NCI-H446 treated with DMSO at 0.1 percent for 48 hours (cell line): Measurements from ENCODE around the gene PDILT.

ENCODE experiments used
- DNase-seq: peaks from one replicate; lab custom pipeline; 2025; lab: John Stamatoyannopoulos, UW

PDILT gene

GRCh38 chr16:20359997-20360396 lies 44.5 kb downstream of the PDILT start:
- no peak for DNase-seq

- no peak for DNase-seq
Observed at GRCh38 chr16:20355114-20355782, 49.3 kb downstream of the PDILT start.

GRCh38 chr16:20353379-20353778 lies 51.2 kb downstream of the PDILT start:
- DNase-seq = no peak

DNA sequence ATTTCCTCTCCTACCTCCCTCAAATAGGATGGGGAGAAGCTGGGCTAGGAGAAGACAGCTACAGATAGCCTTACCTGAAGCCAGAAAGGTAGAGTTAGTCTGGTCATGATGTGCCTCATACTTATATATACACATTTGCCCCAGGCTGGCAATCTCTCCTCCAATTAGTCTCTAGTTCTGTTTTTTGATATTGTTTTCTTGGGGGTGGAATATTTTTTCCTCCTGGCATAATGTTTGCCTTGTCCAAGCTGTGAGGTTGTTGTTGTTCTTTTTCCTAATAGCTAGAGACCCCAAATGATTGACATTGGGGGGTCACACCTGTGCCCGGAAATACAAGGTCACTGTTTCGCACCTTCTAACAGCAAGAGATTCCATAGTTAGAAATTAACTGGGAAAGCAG lies 51.9 kb downstream of the PDILT start, which contains the start of gene UMOD:
UMOD (minus strand) TSS at position 101 of the 400 bp plus-strand sequence. CDS start 1,978 bp downstream, outside the sequence.
- DNase-seq = no peak

DNA sequence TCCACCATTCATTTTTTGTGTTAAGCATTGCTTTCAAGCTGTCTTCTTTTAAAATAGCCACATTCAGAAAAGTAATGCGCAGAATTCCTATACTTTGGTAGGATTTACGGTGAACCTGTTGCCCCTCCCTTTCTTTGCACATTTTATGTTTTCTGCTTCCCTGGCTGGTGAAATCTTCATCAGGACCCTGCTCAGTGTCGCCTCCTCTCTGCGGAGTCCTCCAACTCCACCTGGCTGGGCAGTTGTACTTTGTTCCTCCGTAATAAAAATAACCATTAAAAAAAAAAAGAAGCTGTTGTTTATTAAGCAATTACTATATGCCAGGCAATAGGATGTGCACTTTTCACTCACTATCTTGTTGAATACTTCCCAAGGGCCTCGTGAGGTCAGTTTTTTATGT lies 54.9 kb downstream of the PDILT start:
- no peak for DNase-seq

DNA sequence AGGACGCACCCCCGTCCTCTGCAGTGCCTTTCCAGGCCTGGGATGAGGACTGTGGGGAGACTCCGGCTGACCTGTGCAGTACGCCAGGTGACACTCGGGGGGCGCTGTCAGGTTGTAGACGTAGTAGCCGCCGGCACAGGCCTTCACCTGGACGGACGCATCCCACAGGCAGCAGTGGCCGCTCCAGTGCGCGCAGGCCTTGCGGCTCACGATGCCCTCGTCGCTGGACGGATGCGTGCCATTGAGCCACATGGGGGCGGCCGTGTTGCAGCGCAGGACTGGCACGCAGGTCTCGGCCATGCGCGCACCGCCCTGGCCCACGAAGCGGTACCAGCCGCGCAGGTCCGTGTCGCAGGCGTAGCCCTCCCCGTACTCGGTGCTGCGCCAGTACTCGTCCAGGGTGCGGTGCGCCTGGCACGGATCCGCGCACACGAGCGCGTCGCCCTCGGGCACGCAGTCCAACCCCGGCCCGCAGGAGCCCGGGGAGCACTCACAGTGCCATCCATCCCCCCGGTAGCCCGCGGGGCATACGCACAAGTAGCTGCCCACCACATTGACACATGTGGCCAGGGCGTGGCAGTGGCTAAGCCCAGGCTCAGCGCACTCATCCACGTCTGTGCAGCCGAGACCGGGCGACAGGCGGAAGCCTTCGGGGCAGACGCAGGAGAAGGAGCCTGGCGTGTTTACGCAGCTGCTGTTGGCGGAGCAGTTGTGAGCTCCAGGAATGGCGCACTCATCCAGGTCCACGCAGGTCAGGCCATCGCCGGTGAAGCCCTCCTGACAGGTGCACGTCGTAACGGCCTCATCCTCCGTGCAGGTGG lies 56.0 kb downstream of the PDILT start:
- DNase-seq = no peak

- DNase-seq = no peak
Observed at GRCh38 chr16:20347666-20348364, 56.7 kb downstream of the PDILT start.

GRCh38 chr16:20344611-20345010 lies 59.9 kb downstream of the PDILT start:
- no peak for DNase-seq

DNA sequence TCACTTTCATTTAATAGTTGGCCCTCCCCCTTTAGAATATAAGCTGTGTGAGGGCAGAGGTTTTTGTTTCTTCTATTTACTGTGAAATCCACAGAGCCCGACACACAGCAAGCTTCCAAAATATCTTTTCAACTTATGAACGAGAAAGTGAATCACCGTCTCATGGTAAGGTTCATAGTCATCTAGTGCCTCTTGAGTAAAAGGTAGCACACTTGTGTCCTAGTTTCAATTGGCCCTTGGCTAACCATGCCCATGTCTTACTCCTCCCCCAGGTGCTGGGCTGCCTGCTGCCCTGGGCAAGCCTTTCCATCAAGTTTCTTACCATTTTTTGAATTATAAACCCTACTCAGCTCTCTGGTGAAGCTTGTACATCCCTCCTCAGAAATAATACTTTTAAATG lies 64.8 kb downstream of the PDILT start:
- DNase-seq = no peak

DNA sequence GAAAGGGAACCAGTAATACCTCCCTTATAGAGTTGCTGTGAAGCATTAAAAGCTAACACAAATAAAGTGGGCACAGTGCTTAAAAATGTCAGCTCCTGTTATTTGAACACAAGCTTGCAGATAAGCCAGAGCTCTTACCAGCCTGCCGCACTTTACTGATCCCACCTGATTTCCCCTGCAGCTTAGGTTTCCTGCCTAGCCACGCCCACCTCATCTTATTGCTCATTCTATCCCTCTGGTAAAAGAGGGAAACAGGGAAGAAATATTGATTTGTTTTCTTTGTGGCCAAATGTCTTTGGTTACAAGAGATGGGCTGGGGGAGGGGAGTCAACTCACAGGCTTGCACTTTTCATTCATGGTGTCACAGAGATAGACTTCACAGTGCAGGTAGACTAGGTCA lies 67.6 kb downstream of the PDILT start:
- no peak for DNase-seq

DNA sequence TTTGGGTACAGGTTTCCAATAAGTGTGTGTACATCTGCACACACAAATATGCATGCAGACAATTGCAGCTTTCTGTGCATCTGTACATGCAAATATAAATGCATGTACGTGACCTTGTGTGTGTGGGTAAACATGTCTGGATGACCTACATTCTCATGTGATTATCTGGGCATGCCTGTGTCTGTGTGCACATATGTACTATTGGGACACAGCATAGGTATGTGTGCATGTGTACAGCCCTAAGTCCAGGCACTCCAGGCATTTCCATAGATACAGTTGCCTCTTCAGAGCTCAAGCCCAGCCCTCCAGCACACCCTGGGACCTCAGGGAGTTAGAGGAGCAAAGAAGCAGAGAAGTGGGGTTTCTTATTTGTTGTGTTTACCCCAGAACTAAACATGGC lies 70.1 kb downstream of the PDILT start:
- DNase-seq = no peak

GRCh38 chr16:20333120-20333519 lies 71.4 kb downstream of the PDILT start:
- no peak for DNase-seq

GRCh38 chr16:20332411-20332810 lies 72.1 kb downstream of the PDILT start:
- no peak for DNase-seq

DNA sequence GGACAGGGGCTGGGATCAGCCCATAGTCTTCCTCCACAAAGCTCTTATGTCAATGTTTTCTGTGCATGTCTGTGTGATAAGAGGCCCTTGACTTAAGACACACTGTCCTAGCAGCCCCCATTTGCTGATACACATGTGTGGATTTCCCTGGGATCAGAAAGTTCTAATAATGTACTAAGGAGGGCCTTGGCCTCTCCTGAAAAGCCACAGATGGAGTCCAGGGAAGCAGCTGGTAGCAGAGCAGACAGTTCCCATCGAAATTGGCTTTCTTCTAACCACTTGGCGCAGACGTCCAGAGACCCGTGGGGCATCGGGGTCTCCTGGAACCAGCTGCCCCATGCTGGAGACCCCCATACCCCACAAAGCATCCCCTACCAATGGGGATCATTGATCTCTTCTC lies 72.9 kb downstream of the PDILT start:
- no peak for DNase-seq

DNA sequence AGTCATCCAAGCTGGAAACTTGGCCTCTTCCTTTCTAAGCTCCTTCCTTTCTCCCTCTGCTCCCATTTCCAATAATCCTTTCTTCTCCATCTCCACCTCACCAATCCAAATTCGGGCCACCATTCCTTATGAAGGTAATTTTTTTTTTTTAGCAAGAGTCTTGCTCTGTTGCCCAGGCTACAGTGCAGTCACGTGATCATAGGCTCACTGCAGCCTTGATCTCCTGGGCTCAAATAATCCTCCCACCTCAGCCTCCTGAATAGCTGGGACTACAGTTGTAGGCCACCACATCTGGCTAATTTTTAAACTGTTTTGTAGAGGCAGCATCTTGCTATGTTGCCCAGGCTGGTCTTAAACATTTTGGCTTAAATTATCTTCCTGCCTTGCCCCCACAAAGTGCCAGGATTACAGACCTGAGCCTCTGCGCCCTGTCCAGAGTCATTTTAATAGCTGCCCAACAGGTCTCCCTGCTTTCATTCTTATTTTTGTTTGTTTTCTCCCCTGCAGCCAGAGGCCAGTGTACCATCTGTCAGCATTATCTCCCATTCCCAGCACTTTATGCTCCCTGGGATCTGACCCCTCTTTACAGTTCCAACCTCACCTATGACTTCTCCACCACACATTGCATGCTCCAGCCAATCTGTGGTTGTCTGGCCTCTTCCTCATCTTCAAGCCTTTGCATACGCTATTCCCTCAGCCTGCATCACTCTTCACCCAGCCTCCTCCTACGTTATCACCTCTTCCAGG lies 75.0 kb downstream of the PDILT start:
- DNase-seq = no peak

- DNase-seq = no peak
Observed at GRCh38 chr16:20327444-20328041, 77.0 kb downstream of the PDILT start, which contains the start of gene GP2. Gene GP2 (minus strand): TSS chr16:20327513. CDS start chr16:20326431, 1,082 bp downstream.

GRCh38 chr16:20326321-20326720 lies 78.2 kb downstream of the PDILT start:
- no peak for DNase-seq

GRCh38 chr16:20325005-20325404 lies 79.5 kb downstream of the PDILT start:
- DNase-seq = no peak

DNA sequence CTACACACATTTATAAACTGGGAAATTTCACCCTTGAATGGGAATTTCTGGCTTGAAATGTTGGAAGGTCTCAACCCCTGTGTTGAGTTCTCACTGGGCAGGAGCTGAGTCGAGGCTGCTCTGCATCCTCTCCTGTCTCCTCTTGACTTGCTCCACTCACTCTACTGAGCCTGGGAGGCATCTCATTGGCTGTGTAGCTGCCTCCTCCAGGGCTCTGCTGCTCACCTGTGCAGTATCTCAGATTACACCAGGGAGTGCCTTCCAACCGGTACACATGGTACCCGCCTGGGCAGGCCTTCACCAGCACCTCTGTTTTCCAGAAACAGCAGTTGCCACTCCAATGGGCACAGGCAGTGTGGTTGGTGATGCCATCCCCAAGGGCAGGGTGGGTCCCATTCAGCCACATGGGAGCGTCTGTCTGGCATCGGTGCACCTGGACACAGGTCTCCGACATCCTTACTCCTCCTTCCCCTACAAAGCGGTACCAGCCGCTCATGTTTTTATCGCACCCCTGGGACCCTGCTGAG lies 80.9 kb downstream of the PDILT start:
- DNase-seq = no peak

- no peak for DNase-seq
Observed at GRCh38 chr16:20322696-20323095, 81.8 kb downstream of the PDILT start.

DNA sequence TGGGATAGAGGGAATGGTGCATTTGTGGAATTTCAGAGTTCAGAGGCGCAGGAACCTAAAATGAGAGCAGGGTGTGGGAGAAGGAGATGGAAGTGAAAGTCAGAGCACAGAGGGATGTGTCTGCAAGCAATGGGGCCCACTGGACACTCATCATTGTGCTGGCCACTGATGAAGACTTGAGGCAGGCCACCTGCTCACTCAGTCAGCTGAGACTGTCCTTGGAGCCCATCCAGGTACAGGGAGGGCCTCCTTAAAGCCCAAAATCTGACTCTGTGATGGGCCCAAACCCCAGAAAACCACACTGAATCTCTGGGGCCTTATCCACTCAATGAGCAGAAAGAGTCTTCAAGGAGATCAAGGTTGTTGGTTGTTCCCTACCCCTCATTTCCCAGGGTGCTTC lies 82.9 kb downstream of the PDILT start:
- no peak for DNase-seq
